ENCODE results near the gene IKBIP.

GRCh38 chr12:98601924-98602323, 42.7 kb downstream of the IKBIP start:
- TF ChIP-seq CTCF (IDR thresholded peaks at IDR 0.05 in 8 of 11, conservative IDR thresholded peaks at IDR 0.05 in 3 of 11) (no peak), POLR2A (IDR thresholded peaks at IDR 0.05) (no peak)
